Esophagus muscularis mucosa (tissue), 4 donors: ENCODE results near the gene CSMD2. TPM values are rescaled to one million over a fixed set of nuclear protein-coding genes. Genes with fewer than 3 reads are reported as not detected.

Experiments
- DNase-seq: peaks from one replicate; pipeline ENCODE4 v3.0.0-alpha.2; 2017; ENCODE audit errors: extremely low spot score
- H3K27ac ChIP-seq, 4 donors: fragments of 200-600 bp; sonication (generic); replicated peaks in 1 of 4; 1 replicate in 3 of 4; 2 replicates in 1 of 4; pipeline ENCODE4 v1.5.1; 2016 to 2019; ENCODE audit warnings: mild to moderate bottlenecking in 1 of 4
- H3K27me3 ChIP-seq, 4 donors: fragments of 200-600 bp; sonication (generic); one replicate each; pipeline versions ENCODE4 v1.5.1 to v1.6.0; 2016 to 2019
- H3K36me3 ChIP-seq, 4 donors: fragments of 200-600 bp; sonication (generic); one replicate each; pipeline ENCODE4 v1.5.1; 2016 to 2019
- H3K4me1 ChIP-seq, 4 donors: fragments of 200-600 bp; sonication (generic); one replicate each; pipeline ENCODE4 v1.5.1; 2016 to 2019
- H3K4me3 ChIP-seq, 4 donors: fragments of 200-600 bp; sonication (generic); 1 replicate in 2 of 4; 2 replicates in 2 of 4; pipeline ENCODE4 v1.5.1; 2016 to 2019; ENCODE audit warnings: mild to moderate bottlenecking in 4 of 4, moderate library complexity in 1 of 4
- H3K9me3 ChIP-seq, 4 donors: fragments of 200-600 bp; sonication (generic); 1 replicate in 3 of 4; 2 replicates in 1 of 4; pipeline ENCODE4 v1.5.1; 2016 to 2019
- EP300 ChIP-seq: sonication (generic); formaldehyde crosslinking; IDR thresholded peaks from one replicate; pipeline ENCODE4 v1.6.1; 2017; ENCODE audit warnings: antibody characterized with exemption
- POLR2A ChIP-seq: fragments of 450-650 bp; IDR thresholded peaks from one replicate; pipeline ENCODE4 v1.6.1; 2017; ENCODE audit warnings: antibody characterized with exemption, moderate library complexity, mild to moderate bottlenecking, low read depth
- POLR2AphosphoS5 ChIP-seq, 2 donors: sonication (generic); formaldehyde crosslinking; IDR thresholded peaks; one replicate each; pipeline ENCODE4 v1.6.1; 2017; ENCODE audit warnings: antibody characterized with exemption in 2 of 2
- WGBS: methylation state at CpG from one replicate; pipeline ENCODE4 v1.1.5; 2018; 5-methylcytosine and 5-hydroxymethylcytosine counted together
- intact Hi-C: fragments of 100-400 bp; cut with DNase I; formaldehyde crosslinking; loops from one replicate; pipeline ENCODE4 v1.15.1; 2023
- total RNA-seq, 4 donors: library from RNA; depleted of rRNA; stranded (reverse); fragments of >200 nt; gene quantifications; one replicate each; pipeline versions ENCODE4 v1.1.0 to v1.2.1, GENCODE V29; 2016
- TF ChIP-seq, protein P1 (sequence below), 3 experiments: fragments of 200-600 bp in 2 of 3; fragments of 450-650 bp in 1 of 3; sonication (generic) in 2 of 3; IDR thresholded peaks; one replicate each; pipeline ENCODE4 v1.5.1; 2017 to 2019; ENCODE audit warnings: antibody characterized with exemption in 3 of 3, mild to moderate bottlenecking in 2 of 3, moderate library complexity in 1 of 3

CSMD2 gene
- total RNA-seq, 4 donors from 2014 or later: 0.26 to 0.75 (median 0.37) TPM

DNA sequence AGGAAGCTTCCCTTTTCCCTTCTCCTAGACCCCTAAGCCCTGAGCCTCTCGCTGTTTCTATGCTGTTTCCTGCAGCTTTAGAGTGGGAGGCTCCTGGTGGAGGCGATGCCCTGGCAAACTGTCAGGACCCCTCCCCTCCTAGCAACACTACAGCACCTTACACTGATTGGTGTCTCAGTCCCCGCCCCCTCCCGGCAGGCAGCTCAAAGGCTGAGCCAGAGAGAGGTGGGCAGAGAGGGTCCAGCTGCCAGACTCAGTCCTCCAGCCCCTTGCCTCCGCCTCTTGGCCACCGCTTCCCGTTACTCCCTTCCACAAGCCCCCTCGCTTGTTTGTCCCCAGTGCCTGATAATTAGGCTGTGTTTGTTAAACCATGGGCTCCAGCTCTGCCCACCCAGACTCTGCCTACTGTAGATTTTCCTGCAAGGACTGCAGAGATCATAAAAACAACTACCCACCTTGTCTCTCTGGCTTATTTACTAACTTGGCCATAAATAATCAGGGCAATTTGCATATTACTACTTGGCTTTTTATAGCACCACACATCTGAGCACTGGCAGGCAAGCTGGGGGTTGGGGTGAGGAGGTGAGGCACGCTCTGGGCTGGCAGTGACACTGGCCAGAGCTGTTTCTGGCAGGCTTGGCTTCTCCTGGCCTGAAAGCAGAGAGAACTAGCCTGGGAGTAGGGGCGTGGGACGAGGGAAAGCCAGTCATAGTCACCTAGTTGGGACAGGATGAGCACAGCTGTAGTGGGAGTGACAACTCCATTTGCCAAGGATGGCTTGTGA lies 107.5 kb downstream of the CSMD2 start:
- Histone ChIP-seq H3K27me3 (peaks cover 0 to 37% (median 0%) of the 10 kb centered on the region in 4 donors), H3K4me1 (peaks cover 0 to 5% (median 0%) of the 10 kb centered on the region in 4 donors), H3K4me3 (no peak overlapping the region), H3K9me3 (no peaks in the 10 kb centered on the region), H3K27ac (no peak overlapping the region), H3K36me3 (no peaks in the 10 kb centered on the region)
- TF ChIP-seq, protein P1, sequence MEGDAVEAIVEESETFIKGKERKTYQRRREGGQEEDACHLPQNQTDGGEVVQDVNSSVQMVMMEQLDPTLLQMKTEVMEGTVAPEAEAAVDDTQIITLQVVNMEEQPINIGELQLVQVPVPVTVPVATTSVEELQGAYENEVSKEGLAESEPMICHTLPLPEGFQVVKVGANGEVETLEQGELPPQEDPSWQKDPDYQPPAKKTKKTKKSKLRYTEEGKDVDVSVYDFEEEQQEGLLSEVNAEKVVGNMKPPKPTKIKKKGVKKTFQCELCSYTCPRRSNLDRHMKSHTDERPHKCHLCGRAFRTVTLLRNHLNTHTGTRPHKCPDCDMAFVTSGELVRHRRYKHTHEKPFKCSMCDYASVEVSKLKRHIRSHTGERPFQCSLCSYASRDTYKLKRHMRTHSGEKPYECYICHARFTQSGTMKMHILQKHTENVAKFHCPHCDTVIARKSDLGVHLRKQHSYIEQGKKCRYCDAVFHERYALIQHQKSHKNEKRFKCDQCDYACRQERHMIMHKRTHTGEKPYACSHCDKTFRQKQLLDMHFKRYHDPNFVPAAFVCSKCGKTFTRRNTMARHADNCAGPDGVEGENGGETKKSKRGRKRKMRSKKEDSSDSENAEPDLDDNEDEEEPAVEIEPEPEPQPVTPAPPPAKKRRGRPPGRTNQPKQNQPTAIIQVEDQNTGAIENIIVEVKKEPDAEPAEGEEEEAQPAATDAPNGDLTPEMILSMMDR (IDR thresholded peaks at IDR 0.05): no peak
- TF ChIP-seq POLR2A (no peak), EP300 (no peak), POLR2AphosphoS5 (IDR thresholded peaks at IDR 0.05) (no peak)
- WGBS: 24% methylated on average over 8 of the region's 11 CpGs
- no peak for DNase-seq
- intact Hi-C loops: no loop called here

DNA sequence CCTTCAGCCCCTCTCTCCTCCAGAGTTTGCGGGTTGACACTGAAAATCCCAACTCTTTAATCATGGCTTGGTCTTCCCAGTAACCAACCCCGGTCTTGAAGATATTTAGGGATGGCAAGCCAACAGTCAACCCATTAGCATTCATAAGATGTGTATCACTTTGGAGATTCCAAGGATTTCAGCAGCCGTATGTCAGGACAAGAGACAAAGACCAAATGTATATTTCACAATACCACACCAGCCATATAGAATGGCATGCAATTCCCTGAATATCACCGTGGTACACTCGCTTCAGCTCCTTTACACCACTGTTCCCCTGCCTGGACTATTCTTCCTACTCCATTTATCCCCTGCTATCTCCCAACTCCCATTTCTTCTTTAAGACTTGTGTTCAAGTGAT lies 109.2 kb downstream of the CSMD2 start:
- Histone ChIP-seq H3K4me3 (no peak overlapping the region), H3K4me1 (peaks cover 0 to 5% (median 0%) of the 10 kb centered on the region in 4 donors), H3K27ac (no peak overlapping the region), H3K9me3 (no peaks in the 10 kb centered on the region), H3K36me3 (no peaks in the 10 kb centered on the region), H3K27me3 (peaks cover 0 to 27% (median 0%) of the 10 kb centered on the region in 4 donors)
- intact Hi-C loops: no loop called here
- DNase-seq: no peak
- 92% methylated on average over 5 of the region's 5 CpGs for WGBS
- TF ChIP-seq EP300 (no peak), POLR2A (no peak), POLR2AphosphoS5 (IDR thresholded peaks at IDR 0.05) (no peak)
- TF ChIP-seq, protein P1 (IDR thresholded peaks at IDR 0.05): no peak

DNA sequence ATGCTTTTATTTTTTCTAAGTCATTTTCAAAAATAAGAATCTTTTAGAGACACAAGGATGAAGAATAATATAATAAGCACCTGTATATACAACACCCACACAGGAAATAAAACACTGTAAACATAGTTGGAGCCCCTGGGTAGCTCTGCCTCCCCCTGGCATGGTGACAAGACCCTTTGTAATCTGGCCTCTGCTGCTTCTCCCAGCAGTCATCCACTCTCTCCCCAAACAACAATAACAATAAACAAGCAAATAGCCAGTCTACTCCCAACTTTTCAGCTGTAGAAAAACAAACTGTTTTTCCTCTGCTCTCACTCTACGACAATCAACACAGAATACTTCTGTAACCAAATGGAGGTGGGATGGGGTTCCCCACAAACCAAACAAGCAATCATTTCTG lies 110.1 kb downstream of the CSMD2 start:
- H3K27ac ChIP-seq: no peak overlapping the region
- no peak for DNase-seq
- no peaks in the 10 kb centered on the region for H3K36me3 ChIP-seq
- peaks cover 0 to 7% (median 6%) of the 10 kb centered on the region in 4 donors for H3K9me3 ChIP-seq
- H3K4me1 ChIP-seq: peaks cover 0 to 5% (median 0%) of the 10 kb centered on the region in 4 donors
- H3K4me3 ChIP-seq: no peak overlapping the region
- peaks cover 0 to 30% (median 0%) of the 10 kb centered on the region in 4 donors for H3K27me3 ChIP-seq
- 53% methylated on average over 1 of the region's 1 CpG for WGBS
- TF ChIP-seq, protein P1 (IDR thresholded peaks at IDR 0.05): no peak
- no peak for TF ChIP-seq POLR2A
- no peak for TF ChIP-seq POLR2AphosphoS5 (IDR thresholded peaks at IDR 0.05)
- no peak for TF ChIP-seq EP300
- intact Hi-C loops: no loop called here

DNA sequence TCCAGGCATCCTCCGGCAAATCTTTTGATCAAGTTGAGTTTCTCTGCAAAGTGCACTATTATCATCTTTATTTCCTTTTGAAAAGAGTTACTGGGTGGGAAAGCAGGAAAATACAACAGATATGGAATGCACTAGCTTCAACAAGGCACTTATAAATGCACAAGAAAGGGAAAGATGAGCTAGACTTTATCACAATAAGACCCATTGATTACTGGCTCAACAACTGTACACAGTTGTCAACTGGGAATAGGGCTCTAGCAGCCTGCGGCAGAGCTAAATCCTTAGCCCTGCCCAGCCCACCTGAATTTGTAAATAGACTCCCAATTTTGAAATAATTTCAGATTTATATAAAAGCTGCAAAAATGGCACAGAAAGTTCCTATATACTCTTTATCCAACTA lies 111.4 kb downstream of the CSMD2 start:
- TF ChIP-seq, protein P1 (IDR thresholded peaks at IDR 0.05): no peak
- TF ChIP-seq POLR2A (no peak), POLR2AphosphoS5 (IDR thresholded peaks at IDR 0.05) (no peak), EP300 (no peak)
- Histone ChIP-seq H3K27ac (no peak overlapping the region), H3K27me3 (peaks cover 0 to 33% (median 0%) of the 10 kb centered on the region in 4 donors), H3K4me1 (peaks cover 0 to 3% (median 0%) of the 10 kb centered on the region in 4 donors), H3K4me3 (no peak overlapping the region), H3K9me3 (peaks cover 0 to 12% (median 9%) of the 10 kb centered on the region in 4 donors), H3K36me3 (no peaks in the 10 kb centered on the region)
- WGBS: 85% methylated on average over 2 of the region's 2 CpGs
- DNase-seq: no peak
- intact Hi-C loops: no loop called here
